Measurements from ENCODE around the gene NBAS. TPM values are rescaled to one million over a fixed set of nuclear protein-coding genes. Genes with fewer than 3 reads are reported as not detected.
A peak's percentile ranks its signal among the peaks of the same experiment; 100 is the strongest.

NBAS gene
- total and polyA plus RNA-seq, 2 of the 13 experiments (the other 11 are each of a cell fraction or from before 2014, with no cell fraction given) = 33.6 to 58.7 TPM

DNA sequence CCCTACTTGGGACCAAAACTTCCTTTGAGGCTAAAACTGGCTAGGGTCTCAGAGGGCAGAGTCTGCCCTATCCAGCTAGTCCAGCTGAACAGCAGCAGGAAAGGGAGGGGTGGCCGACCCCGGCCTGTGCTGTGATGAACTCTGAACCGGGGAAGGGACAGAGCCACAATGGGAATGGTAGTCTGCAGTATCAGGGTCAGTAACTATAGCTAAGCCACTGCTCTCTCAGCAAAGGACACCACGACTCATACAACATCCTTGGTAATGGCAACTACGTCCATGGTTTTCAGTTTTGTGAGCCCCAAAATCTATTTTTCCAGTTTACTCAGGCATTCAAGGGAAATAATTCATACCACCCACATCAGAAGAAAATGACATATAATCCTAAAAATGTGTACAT is 75.2 kb downstream of the NBAS start (continued):
- TF ChIP-seq ZSCAN25 (CRISPR knock-in tag; IDR thresholded peaks at IDR 0.05) = 0 out of 2 replicates have a peak, but pooled peaks have one; percentile 39
- TF ChIP-seq ZNF788 (CRISPR knock-in tag; IDR thresholded peaks at IDR 0.05; ENCODE audit: borderline replicate concordance) = peak; percentile 33; the same call in 1 of the 2 replicates
- no peak for TF ChIP-seq ZNF713 (CRISPR knock-in tag; IDR thresholded peaks at IDR 0.05)
- no peak for TF ChIP-seq DMAP1 (CRISPR knock-in tag; IDR thresholded peaks at IDR 0.05)
- TF ChIP-seq CREB1 (IDR thresholded peaks at IDR 0.05) = no peak
- TF ChIP-seq CREB1 (CRISPR knock-in tag; IDR thresholded peaks at IDR 0.05) = no peak
- 0 out of 2 replicates have a peak, but pooled peaks have one; percentile 37 for TF ChIP-seq ZNF274 (CRISPR knock-in tag; IDR thresholded peaks at IDR 0.05)
- TF ChIP-seq SPEN (CRISPR knock-in tag; IDR thresholded peaks at IDR 0.05; ENCODE audit: low read depth) = no peak
- TF ChIP-seq, protein P1, sequence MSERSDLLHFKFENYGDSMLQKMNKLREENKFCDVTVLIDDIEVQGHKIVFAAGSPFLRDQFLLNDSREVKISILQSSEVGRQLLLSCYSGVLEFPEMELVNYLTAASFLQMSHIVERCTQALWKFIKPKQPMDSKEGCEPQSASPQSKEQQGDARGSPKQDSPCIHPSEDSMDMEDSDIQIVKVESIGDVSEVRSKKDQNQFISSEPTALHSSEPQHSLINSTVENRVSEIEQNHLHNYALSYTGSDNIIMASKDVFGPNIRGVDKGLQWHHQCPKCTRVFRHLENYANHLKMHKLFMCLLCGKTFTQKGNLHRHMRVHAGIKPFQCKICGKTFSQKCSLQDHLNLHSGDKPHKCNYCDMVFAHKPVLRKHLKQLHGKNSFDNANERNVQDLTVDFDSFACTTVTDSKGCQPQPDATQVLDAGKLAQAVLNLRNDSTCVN (CRISPR knock-in tag; IDR thresholded peaks at IDR 0.05; ENCODE audit: borderline replicate concordance) = no peak
- no peak for TF ChIP-seq ZSCAN31 (CRISPR knock-in tag; IDR thresholded peaks at IDR 0.05; ENCODE audit: low read depth)
- TF ChIP-seq ZNF296 (CRISPR knock-in tag; conservative IDR thresholded peaks at IDR 0.05) = no peak
- TF ChIP-seq ZNF232 (CRISPR knock-in tag; IDR thresholded peaks at IDR 0.05; ENCODE audit: borderline replicate concordance) = 0 out of 2 replicates have a peak, but pooled peaks have one; percentile 24
- TF ChIP-seq, protein P2, sequence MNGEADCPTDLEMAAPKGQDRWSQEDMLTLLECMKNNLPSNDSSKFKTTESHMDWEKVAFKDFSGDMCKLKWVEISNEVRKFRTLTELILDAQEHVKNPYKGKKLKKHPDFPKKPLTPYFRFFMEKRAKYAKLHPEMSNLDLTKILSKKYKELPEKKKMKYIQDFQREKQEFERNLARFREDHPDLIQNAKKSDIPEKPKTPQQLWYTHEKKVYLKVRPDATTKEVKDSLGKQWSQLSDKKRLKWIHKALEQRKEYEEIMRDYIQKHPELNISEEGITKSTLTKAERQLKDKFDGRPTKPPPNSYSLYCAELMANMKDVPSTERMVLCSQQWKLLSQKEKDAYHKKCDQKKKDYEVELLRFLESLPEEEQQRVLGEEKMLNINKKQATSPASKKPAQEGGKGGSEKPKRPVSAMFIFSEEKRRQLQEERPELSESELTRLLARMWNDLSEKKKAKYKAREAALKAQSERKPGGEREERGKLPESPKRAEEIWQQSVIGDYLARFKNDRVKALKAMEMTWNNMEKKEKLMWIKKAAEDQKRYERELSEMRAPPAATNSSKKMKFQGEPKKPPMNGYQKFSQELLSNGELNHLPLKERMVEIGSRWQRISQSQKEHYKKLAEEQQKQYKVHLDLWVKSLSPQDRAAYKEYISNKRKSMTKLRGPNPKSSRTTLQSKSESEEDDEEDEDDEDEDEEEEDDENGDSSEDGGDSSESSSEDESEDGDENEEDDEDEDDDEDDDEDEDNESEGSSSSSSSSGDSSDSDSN (CRISPR knock-in tag; IDR thresholded peaks at IDR 0.05) = 0 out of 2 replicates have a peak, but pooled peaks have one; percentile 23
- no peak for TF ChIP-seq FOXK2 (IDR thresholded peaks at IDR 0.05)
- TF ChIP-seq, protein P3, sequence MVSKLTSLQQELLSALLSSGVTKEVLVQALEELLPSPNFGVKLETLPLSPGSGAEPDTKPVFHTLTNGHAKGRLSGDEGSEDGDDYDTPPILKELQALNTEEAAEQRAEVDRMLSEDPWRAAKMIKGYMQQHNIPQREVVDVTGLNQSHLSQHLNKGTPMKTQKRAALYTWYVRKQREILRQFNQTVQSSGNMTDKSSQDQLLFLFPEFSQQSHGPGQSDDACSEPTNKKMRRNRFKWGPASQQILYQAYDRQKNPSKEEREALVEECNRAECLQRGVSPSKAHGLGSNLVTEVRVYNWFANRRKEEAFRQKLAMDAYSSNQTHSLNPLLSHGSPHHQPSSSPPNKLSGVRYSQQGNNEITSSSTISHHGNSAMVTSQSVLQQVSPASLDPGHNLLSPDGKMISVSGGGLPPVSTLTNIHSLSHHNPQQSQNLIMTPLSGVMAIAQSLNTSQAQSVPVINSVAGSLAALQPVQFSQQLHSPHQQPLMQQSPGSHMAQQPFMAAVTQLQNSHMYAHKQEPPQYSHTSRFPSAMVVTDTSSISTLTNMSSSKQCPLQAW (CRISPR knock-in tag; IDR thresholded peaks at IDR 0.05) = peak; percentile 41; the same call in 1 of the 2 replicates
- peak; percentile 56 for TF ChIP-seq HNF4G (IDR thresholded peaks at IDR 0.05; ENCODE audit: borderline replicate concordance, low read depth, low read length)
- TF ChIP-seq HNF4G (CRISPR knock-in tag; IDR thresholded peaks at IDR 0.05; ENCODE audit: borderline replicate concordance, low read depth) = no peak; the same call in 1 of the 2 replicates
- no peak for TF ChIP-seq AHR (CRISPR knock-in tag; IDR thresholded peaks at IDR 0.05)
- no peak for TF ChIP-seq SAFB2 (CRISPR knock-in tag; IDR thresholded peaks at IDR 0.05; ENCODE audit: borderline replicate concordance, low read depth)
- TF ChIP-seq, protein P4, sequence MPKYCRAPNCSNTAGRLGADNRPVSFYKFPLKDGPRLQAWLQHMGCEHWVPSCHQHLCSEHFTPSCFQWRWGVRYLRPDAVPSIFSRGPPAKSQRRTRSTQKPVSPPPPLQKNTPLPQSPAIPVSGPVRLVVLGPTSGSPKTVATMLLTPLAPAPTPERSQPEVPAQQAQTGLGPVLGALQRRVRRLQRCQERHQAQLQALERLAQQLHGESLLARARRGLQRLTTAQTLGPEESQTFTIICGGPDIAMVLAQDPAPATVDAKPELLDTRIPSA (CRISPR knock-in tag; IDR thresholded peaks at IDR 0.05; ENCODE audit: borderline replicate concordance) = no peak
- peak; percentile 72 for TF ChIP-seq NR2C2 (CRISPR knock-in tag; IDR thresholded peaks at IDR 0.05; ENCODE audit: borderline replicate concordance)
- TF ChIP-seq SUZ12 (IDR thresholded peaks at IDR 0.05; ENCODE audit: low read depth, low read length) = no peak
- no peak for TF ChIP-seq KAT2B (IDR thresholded peaks at IDR 0.05; ENCODE audit: borderline replicate concordance, low read depth, low read length)
- no peak for TF ChIP-seq KDM5B (CRISPR knock-in tag; IDR thresholded peaks at IDR 0.05; ENCODE audit: borderline replicate concordance)
- 0 out of 2 replicates have a peak, but pooled peaks have one; percentile 38 for TF ChIP-seq MEIS2 (CRISPR knock-in tag; IDR thresholded peaks at IDR 0.05)
- 0 out of 2 replicates have a peak, but pooled peaks have one; percentile 38 for TF ChIP-seq ZSCAN20 (CRISPR knock-in tag; IDR thresholded peaks at IDR 0.05; ENCODE audit: borderline replicate concordance)
- TF ChIP-seq LCORL (IDR thresholded peaks at IDR 0.05) = no peak
- TF ChIP-seq LCORL (CRISPR knock-in tag; IDR thresholded peaks at IDR 0.05) = 0 out of 2 replicates have a peak, but pooled peaks have one; percentile 38

All from HepG2 (cell line).